Measurements from ENCODE around the gene ADAMTS6.

ADAMTS6 gene

GRCh38 chr5:65290677-65291076 lies 191.0 kb downstream of the ADAMTS6 start:
- TF ChIP-seq ZNF549 (tag by site-specific recombination; IDR thresholded peaks at IDR 0.05) (no peak), ZNF18 (tag by site-specific recombination; IDR thresholded peaks at IDR 0.05) (no peak), ZNF202 (tag by site-specific recombination; IDR thresholded peaks at IDR 0.05; ENCODE audit: borderline replicate concordance) (no peak), HOXA7 (CRISPR knock-in tag; IDR thresholded peaks at IDR 0.05; ENCODE audit: borderline replicate concordance) (no peak), ZNF513 (tag by site-specific recombination; IDR thresholded peaks at IDR 0.05) (no peak), ZNF324 (tag by site-specific recombination; IDR thresholded peaks at IDR 0.05) (no peak), KLF8 (tag by site-specific recombination; IDR thresholded peaks at IDR 0.05) (no peak), ZNF777 (tag by site-specific recombination; IDR thresholded peaks at IDR 0.05; ENCODE audit: borderline replicate concordance) (no peak), ZNF26 (tag by site-specific recombination; IDR thresholded peaks at IDR 0.05) (no peak), ZNF548 (tag by site-specific recombination; IDR thresholded peaks at IDR 0.05) (no peak), ZNF132 (tag by site-specific recombination; IDR thresholded peaks at IDR 0.05; ENCODE audit: borderline replicate concordance) (no peak), ZNF529 (tag by site-specific recombination; IDR thresholded peaks at IDR 0.05; ENCODE audit: insufficient replicate concordance) (no peak), SETDB1 (IDR thresholded peaks at IDR 0.05; ENCODE audit: insufficient read length, low read length) (no peak)
- POLR2A ChIA-PET = no interaction called here
- Histone ChIP-seq H3K9me3 (ENCODE audit: control insufficient read depth, insufficient read depth, low read depth, low read length) (no peaks in the 10 kb centered on the region), H3K4me1 (ENCODE audit: control insufficient read depth, insufficient read depth, low read length) (no peaks in the 10 kb centered on the region), H3K4me3 (ENCODE audit: low read depth, low read length) (no peak overlapping the region), H3K36me3 (ENCODE audit: control insufficient read depth in 2 of 2, insufficient read depth in 1 of 2, low read length in 2 of 2) (no peaks in the 10 kb centered on the region), H3K27ac (ENCODE audit: extremely low read depth, low read depth, low read length) (no peak overlapping the region)
- CTCF ChIA-PET = no interaction called here

GRCh38 chr5:65288657-65289056 lies 193.1 kb downstream of the ADAMTS6 start:
- H3K4me1 ChIP-seq (ENCODE audit: control insufficient read depth, insufficient read depth, low read length) = no peaks in the 10 kb centered on the region
- no peaks in the 10 kb centered on the region for H3K9me3 ChIP-seq (ENCODE audit: control insufficient read depth, insufficient read depth, low read depth, low read length)
- TF ChIP-seq PBX3 (CRISPR knock-in tag; IDR thresholded peaks at IDR 0.05) (no peak), ZNF843 (tag by site-specific recombination; IDR thresholded peaks at IDR 0.05) (no peak), WT1 (tag by site-specific recombination; IDR thresholded peaks at IDR 0.05) (no peak), PRDM2 (tag by site-specific recombination; IDR thresholded peaks at IDR 0.05; ENCODE audit: borderline replicate concordance) (no peak)
- no peaks in the 10 kb centered on the region for H3K36me3 ChIP-seq (ENCODE audit: control insufficient read depth in 2 of 2, insufficient read depth in 1 of 2, low read length in 2 of 2)
- ChIA-PET CTCF (no interaction called here), POLR2A (no interaction called here)
- no peak overlapping the region for H3K27ac ChIP-seq (ENCODE audit: extremely low read depth, low read depth, low read length)
- H3K4me3 ChIP-seq (ENCODE audit: low read depth, low read length) = no peak overlapping the region

Measured in HEK293 (cell line).